Tibial nerve (tissue), 4 donors: Measurements from ENCODE around the gene SIX5.

Source experiments
- CTCF ChIP-seq, 5 experiments: fragments of 200-600 bp in 3 of 5; fragments of 450-650 bp in 2 of 5; sonication (generic) in 3 of 5; IDR thresholded peaks; one replicate each; pipeline ENCODE4 v1.5.1; 2016 to 2019; ENCODE audit warnings: antibody characterized with exemption in 5 of 5, mild to moderate bottlenecking in 3 of 5, moderate library complexity in 2 of 5
- EP300 ChIP-seq, 2 donors: sonication (generic); formaldehyde crosslinking; IDR thresholded peaks; one replicate each; pipeline ENCODE4 v1.6.1; 2017; ENCODE audit warnings: antibody characterized with exemption in 2 of 2, mild to moderate bottlenecking in 1 of 2

DNA sequence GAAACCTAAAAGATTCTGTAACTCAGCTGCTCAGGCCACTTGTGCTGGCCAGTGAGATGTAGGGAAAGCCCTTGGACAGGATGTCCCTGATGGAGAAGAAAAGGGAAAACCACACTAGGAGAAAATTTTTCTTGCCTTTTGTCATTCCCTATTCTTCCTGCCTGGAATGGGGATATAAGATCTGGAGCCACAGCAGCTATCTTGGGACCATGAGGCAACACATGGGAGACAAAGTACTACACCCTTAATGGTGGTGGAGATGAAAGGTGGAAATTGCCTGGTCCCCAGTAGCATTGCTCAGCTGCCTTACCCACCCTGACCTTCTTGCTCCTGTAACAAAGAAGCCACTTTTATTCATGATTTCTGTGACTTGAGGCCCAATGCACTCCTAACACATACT lies 36.7 kb upstream of the SIX5 start:
- TF ChIP-seq CTCF (IDR thresholded peaks at IDR 0.05) (no peak), EP300 (IDR thresholded peaks at IDR 0.05) (no peak)
